BLaER1 (cell line): ENCODE results near the gene GPALPP1.

Source experiments
- H3K27ac ChIP-seq: shearing (Covaris generic); formaldehyde crosslinking; 2 replicates; pipeline ENCODE4 v1.8.1; 2022
- H3K27me3 ChIP-seq: shearing (Covaris generic); formaldehyde crosslinking; 2 replicates; pipeline ENCODE4 v1.8.1; 2022
- H3K36me3 ChIP-seq: shearing (Covaris generic); formaldehyde crosslinking; 2 replicates; pipeline ENCODE4 v1.8.1; 2022
- H3K4me1 ChIP-seq: shearing (Covaris generic); formaldehyde crosslinking; 2 replicates; pipeline ENCODE4 v1.8.1; 2022
- H3K4me2 ChIP-seq: shearing (Covaris generic); formaldehyde crosslinking; 2 replicates; pipeline ENCODE4 v1.8.1; 2022
- H3K4me3 ChIP-seq: shearing (Covaris generic); formaldehyde crosslinking; 2 replicates; pipeline ENCODE4 v1.8.1; 2022
- H3K9ac ChIP-seq: shearing (Covaris generic); formaldehyde crosslinking; 2 replicates; pipeline ENCODE4 v1.8.1; 2022
- H3K9me3 ChIP-seq: shearing (Covaris generic); formaldehyde crosslinking; 2 replicates; pipeline ENCODE4 v1.8.1; 2022
- H4K20me1 ChIP-seq: shearing (Covaris generic); formaldehyde crosslinking; 2 replicates; pipeline ENCODE4 v1.8.1; 2022
- Cebpa-rat ChIP-seq: shearing (Covaris generic); IDR thresholded peaks from 2 replicates; pipeline ENCODE4 v1.8.1; 2022

GPALPP1 gene

DNA sequence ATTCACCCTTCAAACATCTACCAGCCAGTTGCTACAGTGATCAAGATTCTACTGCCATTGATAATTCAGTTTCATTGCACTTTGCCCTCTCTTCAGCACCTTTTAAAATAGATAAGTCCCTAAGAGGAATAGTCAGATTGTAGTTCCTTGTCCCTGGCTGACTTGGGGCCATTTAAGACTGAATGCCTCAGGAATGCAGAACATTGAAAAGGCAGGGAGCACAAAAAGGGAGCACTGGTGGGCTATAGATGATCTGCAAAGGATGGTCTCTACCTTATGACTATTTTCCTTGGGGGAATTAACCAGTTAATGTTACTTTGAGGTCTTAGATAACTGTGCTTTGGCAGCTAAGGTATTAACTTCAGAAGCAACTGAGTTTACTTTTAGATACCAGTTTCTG, 46.9 kb downstream of the GPALPP1 start:
- no peak for TF ChIP-seq Cebpa-rat

DNA sequence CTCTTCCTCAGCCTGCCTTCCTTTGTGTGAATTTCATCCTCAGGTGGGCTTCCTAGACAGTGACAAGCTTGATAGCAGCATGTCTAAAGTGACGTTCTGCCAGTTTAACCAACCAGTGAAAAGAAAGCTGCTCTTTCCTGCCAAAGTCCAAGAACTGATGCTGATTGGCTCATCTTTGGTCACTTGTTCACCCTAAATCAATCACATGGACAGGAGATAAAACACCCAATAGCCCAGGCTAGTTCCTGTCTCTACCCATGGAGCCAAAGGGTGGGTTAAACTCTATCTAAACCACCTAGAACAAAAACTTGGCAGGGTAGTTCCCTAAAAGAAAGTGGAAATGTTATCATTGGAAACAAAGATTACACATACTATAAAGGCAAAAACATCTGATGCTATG, 50.8 kb downstream of the GPALPP1 start:
- TF ChIP-seq Cebpa-rat: no peak
- Histone ChIP-seq H3K4me2 (no peak overlapping the region), H3K4me3 (no peak overlapping the region), H4K20me1 (no peaks in the 10 kb centered on the region), H3K27me3 (no peaks in the 10 kb centered on the region), H3K27ac (no peak overlapping the region), H3K9ac (no peak overlapping the region), H3K36me3 (peaks cover 10% of the 10 kb centered on the region; the same call in 1 of the 2 replicates), H3K4me1 (no peaks in the 10 kb centered on the region), H3K9me3 (no peaks in the 10 kb centered on the region)

More for the DNA sequence above, 46.9 kb downstream of the GPALPP1 start:
- Histone ChIP-seq H3K9me3 (no peaks in the 10 kb centered on the region), H3K36me3 (peaks cover 19% of the 10 kb centered on the region), H3K27me3 (no peaks in the 10 kb centered on the region), H3K9ac (no peak overlapping the region), H3K4me3 (no peak overlapping the region), H3K27ac (no peak overlapping the region), H3K4me1 (no peaks in the 10 kb centered on the region), H3K4me2 (no peak overlapping the region), H4K20me1 (no peaks in the 10 kb centered on the region)

DNA sequence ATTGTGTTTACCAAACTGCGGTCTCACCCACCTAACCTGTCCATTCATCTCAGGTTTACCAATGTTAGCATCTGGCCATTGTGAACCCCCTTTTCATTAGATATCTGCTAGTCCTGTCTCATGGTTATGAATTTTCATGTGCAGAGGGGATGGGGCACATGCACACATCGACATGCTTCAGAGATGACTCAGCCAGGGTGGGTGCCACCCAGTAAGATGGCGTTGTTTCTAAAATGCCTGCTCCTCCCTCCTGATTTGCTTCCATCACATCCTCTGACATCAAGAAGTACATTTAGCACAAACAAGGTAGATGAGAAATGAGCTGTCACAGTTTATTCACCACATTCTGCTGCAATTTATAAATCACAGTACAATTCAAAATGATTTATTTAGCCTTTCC, 51.3 kb downstream of the GPALPP1 start:
- no peaks in the 10 kb centered on the region for H3K4me1 ChIP-seq
- no peak overlapping the region for H3K4me3 ChIP-seq
- no peak overlapping the region for H3K27ac ChIP-seq
- peaks cover 10% of the 10 kb centered on the region; the same call in 1 of the 2 replicates for H3K36me3 ChIP-seq
- H3K9ac ChIP-seq: no peak overlapping the region
- no peak for TF ChIP-seq Cebpa-rat
- H4K20me1 ChIP-seq: no peaks in the 10 kb centered on the region
- no peaks in the 10 kb centered on the region for H3K9me3 ChIP-seq
- H3K27me3 ChIP-seq: no peaks in the 10 kb centered on the region
- no peak overlapping the region for H3K4me2 ChIP-seq

DNA sequence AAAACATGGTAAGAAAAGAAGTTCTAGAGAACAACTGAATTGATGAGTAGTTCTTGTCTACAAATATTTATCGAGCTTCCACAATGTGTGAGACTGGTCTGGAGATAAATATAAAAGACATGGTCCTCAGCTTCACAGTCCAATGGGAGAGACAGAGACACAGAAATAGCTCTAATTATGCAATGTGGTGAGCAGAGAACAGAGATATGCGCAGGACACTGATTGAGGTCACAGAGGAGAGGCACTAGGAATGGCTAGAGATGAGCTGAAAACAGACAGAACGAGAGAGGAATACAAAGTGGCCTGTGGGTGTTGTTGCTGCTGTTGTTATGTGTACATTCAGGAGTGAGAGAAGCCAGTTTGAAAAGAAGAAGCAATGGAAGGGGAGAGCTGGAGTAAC, 53.2 kb downstream of the GPALPP1 start:
- no peak overlapping the region for H3K4me3 ChIP-seq
- H3K27ac ChIP-seq: no peak overlapping the region
- no peaks in the 10 kb centered on the region for H3K4me1 ChIP-seq
- TF ChIP-seq Cebpa-rat: no peak
- H3K9me3 ChIP-seq: no peaks in the 10 kb centered on the region
- H4K20me1 ChIP-seq: no peaks in the 10 kb centered on the region
- peaks cover 10% of the 10 kb centered on the region; the same call in 1 of the 2 replicates for H3K36me3 ChIP-seq
- H3K4me2 ChIP-seq: no peak overlapping the region
- no peaks in the 10 kb centered on the region for H3K27me3 ChIP-seq
- H3K9ac ChIP-seq: no peak overlapping the region

DNA sequence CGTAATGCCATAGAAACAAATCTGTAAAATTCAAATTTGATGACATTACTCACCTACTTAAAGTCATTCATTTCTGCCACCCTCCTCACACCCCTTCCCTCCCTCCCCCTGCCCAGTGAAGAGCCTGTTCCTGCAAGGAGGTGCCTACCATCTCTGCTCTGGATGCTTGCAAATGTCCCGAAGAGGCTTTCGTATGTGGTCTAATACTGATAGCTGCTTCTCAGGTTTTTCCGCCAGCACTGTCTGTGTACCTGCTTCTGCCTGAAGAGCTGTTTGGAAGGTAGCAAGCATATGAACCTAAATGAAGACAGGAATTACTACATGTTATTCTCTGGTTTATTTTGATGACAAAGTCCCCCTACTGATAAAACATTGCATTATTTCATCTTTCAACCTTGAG, 57.1 kb downstream of the GPALPP1 start:
- TF ChIP-seq Cebpa-rat: no peak
- Histone ChIP-seq H4K20me1 (no peaks in the 10 kb centered on the region), H3K27me3 (no peaks in the 10 kb centered on the region), H3K27ac (no peak overlapping the region), H3K4me1 (peaks cover 16% of the 10 kb centered on the region), H3K9me3 (no peaks in the 10 kb centered on the region), H3K4me3 (no peak overlapping the region), H3K36me3 (no peaks in the 10 kb centered on the region), H3K9ac (no peak overlapping the region), H3K4me2 (no peak overlapping the region)

DNA sequence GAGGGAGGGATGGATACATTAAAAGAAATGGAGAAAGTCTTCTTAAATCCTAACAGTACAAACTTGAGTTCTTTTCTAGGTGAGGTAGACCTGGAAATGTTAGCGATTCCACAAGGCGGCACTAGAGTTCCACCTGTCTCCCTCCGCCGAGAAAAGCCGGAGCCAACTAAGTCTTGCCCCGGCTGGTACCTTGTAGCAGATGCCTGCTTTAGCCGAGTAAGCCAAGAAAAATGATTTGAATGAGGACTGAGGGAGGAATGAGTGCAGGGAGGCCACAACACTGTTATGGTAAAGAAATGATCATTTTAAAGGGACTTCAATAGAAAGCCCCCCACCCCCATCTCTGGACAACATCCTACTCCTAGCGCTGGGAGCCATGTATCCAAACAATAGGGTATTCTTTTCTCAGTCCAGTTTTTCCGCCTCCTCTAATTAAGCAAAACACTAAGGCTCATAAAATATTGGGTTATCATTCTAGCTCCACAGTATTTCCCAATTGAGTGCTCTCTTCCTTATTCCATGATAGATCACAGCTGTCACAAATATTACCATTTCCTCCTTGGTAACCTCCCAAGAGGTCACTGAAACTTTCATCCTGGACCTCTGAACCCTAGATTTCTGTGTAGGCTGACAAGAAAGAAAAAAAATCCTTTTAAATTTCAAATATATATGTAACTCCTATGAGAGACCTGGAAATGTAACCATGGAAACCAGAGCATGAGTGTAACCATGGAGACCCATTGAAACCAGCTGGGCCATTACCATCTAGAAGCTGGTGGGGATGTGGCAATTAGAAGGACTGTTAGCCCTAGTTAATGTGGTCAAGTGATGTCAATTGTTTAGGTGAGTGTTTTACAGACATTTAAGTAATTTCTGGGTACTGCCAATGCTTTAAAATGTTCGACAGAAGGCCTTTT, 58.3 kb downstream of the GPALPP1 start:
- TF ChIP-seq Cebpa-rat: no peak
- H3K27ac ChIP-seq: no peak overlapping the region
- no peaks in the 10 kb centered on the region for H3K27me3 ChIP-seq
- H4K20me1 ChIP-seq: no peaks in the 10 kb centered on the region
- H3K9me3 ChIP-seq: no peaks in the 10 kb centered on the region
- H3K4me1 ChIP-seq: peaks cover 16% of the 10 kb centered on the region
- H3K9ac ChIP-seq: no peak overlapping the region
- H3K36me3 ChIP-seq: no peaks in the 10 kb centered on the region
- no peak overlapping the region for H3K4me2 ChIP-seq
- no peak overlapping the region for H3K4me3 ChIP-seq

DNA sequence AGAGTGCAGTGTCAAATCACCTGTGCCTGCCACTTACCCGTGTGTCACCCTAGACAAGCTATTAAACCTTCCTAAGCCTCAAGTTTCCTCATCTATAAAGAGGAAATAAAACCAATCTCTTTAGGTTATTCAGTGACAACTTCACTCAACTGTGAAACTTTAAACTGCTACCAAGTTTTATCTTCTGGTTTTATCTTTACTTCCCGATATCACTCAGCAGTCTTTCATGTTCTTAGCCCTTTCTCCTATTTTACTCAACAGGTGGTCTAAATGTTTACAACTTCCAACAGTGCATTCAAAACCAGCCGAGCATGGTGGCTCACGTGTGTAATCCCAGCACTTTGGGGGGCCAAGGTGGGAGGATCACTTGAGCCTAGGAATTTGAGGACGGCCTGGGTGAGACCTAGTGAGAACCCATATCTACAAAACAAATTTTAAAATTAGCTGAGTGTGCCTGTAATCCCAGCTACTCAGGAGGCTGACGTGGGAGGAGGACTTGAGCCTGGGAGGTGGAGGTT, 59.6 kb downstream of the GPALPP1 start:
- H3K36me3 ChIP-seq: no peaks in the 10 kb centered on the region
- no peaks in the 10 kb centered on the region for H3K27me3 ChIP-seq
- no peaks in the 10 kb centered on the region for H3K9me3 ChIP-seq
- no peak for TF ChIP-seq Cebpa-rat
- H3K27ac ChIP-seq: no peak overlapping the region
- H4K20me1 ChIP-seq: no peaks in the 10 kb centered on the region
- H3K4me3 ChIP-seq: no peak overlapping the region
- peaks cover 16% of the 10 kb centered on the region for H3K4me1 ChIP-seq
- no peak overlapping the region for H3K4me2 ChIP-seq
- no peak overlapping the region for H3K9ac ChIP-seq

DNA sequence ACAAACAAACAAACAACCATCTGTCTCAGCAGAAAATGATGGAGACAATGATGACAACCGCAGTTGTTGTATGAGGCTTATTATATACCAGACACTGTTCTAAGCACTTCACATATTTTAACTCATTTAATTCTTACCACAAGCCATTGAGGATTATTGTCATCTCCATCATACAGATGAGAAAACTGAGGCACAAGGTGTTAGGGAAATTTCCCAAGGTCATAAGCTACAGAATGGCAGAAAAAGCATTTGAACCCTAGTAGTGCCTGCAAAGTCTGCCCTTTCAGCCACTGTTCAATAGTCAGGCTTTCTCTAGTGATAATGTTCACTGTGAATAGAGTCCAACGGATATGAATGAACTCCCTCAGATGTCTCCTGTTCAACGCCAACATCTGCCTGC, 60.1 kb downstream of the GPALPP1 start:
- Histone ChIP-seq H3K4me2 (no peak overlapping the region), H3K4me3 (no peak overlapping the region), H3K27ac (no peak overlapping the region), H3K4me1 (peaks cover 16% of the 10 kb centered on the region), H4K20me1 (no peaks in the 10 kb centered on the region), H3K9me3 (no peaks in the 10 kb centered on the region), H3K9ac (no peak overlapping the region), H3K27me3 (no peaks in the 10 kb centered on the region), H3K36me3 (no peaks in the 10 kb centered on the region)
- no peak for TF ChIP-seq Cebpa-rat

DNA sequence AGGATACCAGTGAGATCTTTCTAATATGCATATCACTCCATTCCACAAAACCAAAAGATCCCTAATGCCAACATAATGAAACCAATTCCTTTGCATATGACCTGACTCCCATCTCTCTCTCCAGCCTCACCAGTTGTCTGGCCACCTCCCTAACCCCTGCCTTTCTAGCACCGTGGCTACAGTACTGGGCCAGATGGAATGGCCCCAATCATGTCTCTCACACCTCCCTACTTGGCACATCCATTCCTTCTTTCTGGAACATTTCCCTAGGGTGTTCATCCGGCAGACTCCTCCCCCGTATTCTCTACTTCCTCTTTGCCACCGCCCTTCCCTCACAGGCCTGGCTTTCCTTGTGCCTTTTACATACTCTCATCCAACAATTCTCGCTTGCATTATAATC, 62.0 kb downstream of the GPALPP1 start:
- H4K20me1 ChIP-seq: no peaks in the 10 kb centered on the region
- no peak for TF ChIP-seq Cebpa-rat

DNA sequence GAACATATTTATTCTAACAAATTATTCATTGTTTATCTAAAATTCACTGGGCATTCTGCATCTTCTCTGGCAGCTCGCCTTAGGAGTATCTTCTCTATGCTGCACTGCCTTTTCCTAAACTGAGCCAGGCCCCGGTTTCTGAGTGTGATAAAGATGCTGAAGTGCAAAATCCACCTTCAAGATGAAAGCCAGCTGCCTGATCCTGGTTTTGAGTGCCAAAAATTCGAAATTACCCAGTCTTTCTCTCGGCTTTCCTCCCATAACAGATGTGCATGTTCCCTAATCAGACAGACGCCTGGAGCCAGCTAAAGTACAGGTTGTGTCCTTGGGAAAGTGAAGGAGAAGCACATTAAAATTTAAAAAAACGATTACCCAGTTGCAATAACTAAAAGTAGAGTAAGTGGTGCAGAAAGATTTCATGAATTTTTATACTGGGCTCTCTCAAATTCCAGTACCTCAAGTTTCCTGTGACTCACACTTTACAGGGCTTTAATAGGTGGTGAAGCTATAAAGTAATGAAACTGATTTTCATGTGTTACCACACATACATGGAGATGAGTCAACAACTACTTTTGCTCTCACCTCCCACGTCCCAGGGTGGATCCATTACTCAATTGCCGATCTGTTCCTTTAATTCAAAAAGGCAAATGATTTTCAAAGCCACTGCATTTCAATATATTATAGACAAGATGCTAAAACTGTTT, 66.0 kb downstream of the GPALPP1 start:
- H3K4me3 ChIP-seq: no peak overlapping the region
- H3K4me2 ChIP-seq: no peak overlapping the region
- no peaks in the 10 kb centered on the region for H3K27me3 ChIP-seq
- no peaks in the 10 kb centered on the region for H3K9me3 ChIP-seq
- no peak overlapping the region for H3K27ac ChIP-seq
- no peaks in the 10 kb centered on the region for H3K36me3 ChIP-seq
- no peak overlapping the region for H3K9ac ChIP-seq
- TF ChIP-seq Cebpa-rat: no peak
- peaks cover 4% of the 10 kb centered on the region; the same call in 1 of the 2 replicates for H3K4me1 ChIP-seq
- no peaks in the 10 kb centered on the region for H4K20me1 ChIP-seq

More for the DNA sequence above, 62.0 kb downstream of the GPALPP1 start:
- H3K9ac ChIP-seq: no peak overlapping the region
- H3K9me3 ChIP-seq: no peaks in the 10 kb centered on the region
- H3K27ac ChIP-seq: no peak overlapping the region
- no peak overlapping the region for H3K4me2 ChIP-seq
- H3K4me1 ChIP-seq: peaks cover 16% of the 10 kb centered on the region
- H3K4me3 ChIP-seq: no peak overlapping the region
- H3K36me3 ChIP-seq: no peaks in the 10 kb centered on the region
- no peaks in the 10 kb centered on the region for H3K27me3 ChIP-seq
